ENCODE measurements around the gene COL17A1.

Gene COL17A1

GRCh38 chr10:104049504-104050250 lies 36.0 kb downstream of the COL17A1 start:
- no peak for DNase-seq (ENCODE audit: low read depth)

GRCh38 chr10:104046651-104047050 lies 39.0 kb downstream of the COL17A1 start:
- no peak for DNase-seq (ENCODE audit: low read depth)

GRCh38 chr10:104045151-104046089 lies 40.3 kb downstream of the COL17A1 start:
- no peak for DNase-seq (ENCODE audit: low read depth)

GRCh38 chr10:104043854-104044253 lies 41.8 kb downstream of the COL17A1 start:
- no peak for DNase-seq (ENCODE audit: low read depth)

- DNase-seq (ENCODE audit: low read depth): no peak
Measured at GRCh38 chr10:104043185-104043830, 42.4 kb downstream of the COL17A1 start.

GRCh38 chr10:104041891-104042535 lies 43.7 kb downstream of the COL17A1 start:
- no peak for DNase-seq (ENCODE audit: low read depth)

GRCh38 chr10:104040862-104041789 lies 44.6 kb downstream of the COL17A1 start:
- no peak for DNase-seq (ENCODE audit: low read depth)

GRCh38 chr10:104040382-104040781 lies 45.3 kb downstream of the COL17A1 start:
- DNase-seq (ENCODE audit: low read depth): no peak

GRCh38 chr10:104038958-104039752 lies 46.5 kb downstream of the COL17A1 start:
- DNase-seq (ENCODE audit: low read depth): no peak

- DNase-seq (ENCODE audit: low read depth): no peak
Measured at GRCh38 chr10:104038537-104038936, 47.1 kb downstream of the COL17A1 start.

GRCh38 chr10:104037261-104037951 lies 48.3 kb downstream of the COL17A1 start:
- no peak for DNase-seq (ENCODE audit: low read depth)

- no peak for DNase-seq (ENCODE audit: low read depth)
Measured at GRCh38 chr10:104036518-104037260, 49.0 kb downstream of the COL17A1 start.

- no peak for DNase-seq (ENCODE audit: low read depth)
Measured at GRCh38 chr10:104036069-104036384, 49.7 kb downstream of the COL17A1 start.

- no peak for DNase-seq (ENCODE audit: low read depth)
Measured at GRCh38 chr10:104035194-104036068, 50.2 kb downstream of the COL17A1 start.

GRCh38 chr10:104034401-104035193 lies 51.1 kb downstream of the COL17A1 start:
- DNase-seq (ENCODE audit: low read depth): no peak

- DNase-seq (ENCODE audit: low read depth): no peak
Measured at GRCh38 chr10:104033966-104034365, 51.7 kb downstream of the COL17A1 start.

GRCh38 chr10:104033401-104033930 lies 52.2 kb downstream of the COL17A1 start:
- no peak for DNase-seq (ENCODE audit: low read depth)
